Measurements from ENCODE around the gene MGAT4C.

GRCh38 chr12:85979641-85980040 lies 276.6 kb downstream of the MGAT4C start:
- TF ChIP-seq POLR2A (IDR thresholded peaks at IDR 0.05; ENCODE audit: extremely low read depth, insufficient read length): no peak
- TF ChIP-seq, protein P1, sequence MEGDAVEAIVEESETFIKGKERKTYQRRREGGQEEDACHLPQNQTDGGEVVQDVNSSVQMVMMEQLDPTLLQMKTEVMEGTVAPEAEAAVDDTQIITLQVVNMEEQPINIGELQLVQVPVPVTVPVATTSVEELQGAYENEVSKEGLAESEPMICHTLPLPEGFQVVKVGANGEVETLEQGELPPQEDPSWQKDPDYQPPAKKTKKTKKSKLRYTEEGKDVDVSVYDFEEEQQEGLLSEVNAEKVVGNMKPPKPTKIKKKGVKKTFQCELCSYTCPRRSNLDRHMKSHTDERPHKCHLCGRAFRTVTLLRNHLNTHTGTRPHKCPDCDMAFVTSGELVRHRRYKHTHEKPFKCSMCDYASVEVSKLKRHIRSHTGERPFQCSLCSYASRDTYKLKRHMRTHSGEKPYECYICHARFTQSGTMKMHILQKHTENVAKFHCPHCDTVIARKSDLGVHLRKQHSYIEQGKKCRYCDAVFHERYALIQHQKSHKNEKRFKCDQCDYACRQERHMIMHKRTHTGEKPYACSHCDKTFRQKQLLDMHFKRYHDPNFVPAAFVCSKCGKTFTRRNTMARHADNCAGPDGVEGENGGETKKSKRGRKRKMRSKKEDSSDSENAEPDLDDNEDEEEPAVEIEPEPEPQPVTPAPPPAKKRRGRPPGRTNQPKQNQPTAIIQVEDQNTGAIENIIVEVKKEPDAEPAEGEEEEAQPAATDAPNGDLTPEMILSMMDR (IDR thresholded peaks at IDR 0.05; ENCODE audit: low read depth, low read length): no peak
